Heart right ventricle (tissue), 16 donors: ENCODE measurements around the gene RNF149. TPM values are rescaled to one million over a fixed set of nuclear protein-coding genes. Genes with fewer than 3 reads are reported as not detected.

Source experiments
- ATAC-seq, 8 donors: fragments of 200-7000 bp; cut with Tn5 transposase; one replicate each; pipeline ENCODE4 v1.9.1; 2020; ENCODE audit warnings: mild to moderate bottlenecking in 8 of 8, moderate library complexity in 8 of 8, moderate number of reproducible peaks in 1 of 8
- DNase-seq, 2 donors: peaks; one replicate each; pipeline ENCODE4 v3.0.0-alpha.2; 2020
- H3K27ac ChIP-seq, 10 donors: fragments of 200-600 bp; sonication (generic) in 2 of 10; one replicate each; pipeline versions ENCODE4 v1.5.0 to v1.8.0; 2020 to 2022; ENCODE audit warnings: mild to moderate bottlenecking in 3 of 10
- H3K27me3 ChIP-seq, 7 donors: fragments of 200-600 bp; one replicate each; pipeline ENCODE4 v1.8.0; 2021 to 2022; ENCODE audit warnings: mild to moderate bottlenecking in 2 of 7
- H3K36me3 ChIP-seq, 9 donors: fragments of 200-600 bp; sonication (generic) in 1 of 9; one replicate each; pipeline versions ENCODE4 v1.5.0 to v1.8.0; 2020 to 2022; ENCODE audit warnings: mild to moderate bottlenecking in 2 of 9
- H3K4me1 ChIP-seq, 9 donors: fragments of 200-600 bp; sonication (generic) in 1 of 9; one replicate each; pipeline versions ENCODE4 v1.5.0 to v1.8.0; 2020 to 2022; ENCODE audit warnings: mild to moderate bottlenecking in 4 of 9
- H3K4me3 ChIP-seq, 10 donors: fragments of 200-600 bp; sonication (generic) in 2 of 10; one replicate each; pipeline versions ENCODE4 v1.5.0 to v1.8.0; 2020 to 2022; ENCODE audit warnings: mild to moderate bottlenecking in 7 of 10, moderate library complexity in 2 of 10
- H3K9me3 ChIP-seq, 11 donors: fragments of 200-600 bp in 10 of 11; sonication (generic) in 2 of 11; one replicate each; pipeline versions ENCODE4 v1.5.0 to v1.8.0; 2013 to 2022; ENCODE audit warnings: mild to moderate bottlenecking in 2 of 11, control low read depth in 1 of 11, moderate library complexity in 1 of 11
- CTCF ChIP-seq, 9 donors: fragments of 200-600 bp; sonication (generic) in 2 of 9; IDR thresholded peaks; one replicate each; pipeline versions ENCODE4 v1.5.0 to v1.8.0; 2021 to 2022; ENCODE audit warnings: antibody characterized with exemption in 9 of 9, mild to moderate bottlenecking in 5 of 9, moderate library complexity in 1 of 9
- WGBS, 2 donors: extraction: QIAGEN DNeasy Blood & Tissue Kit; methylation state at CpG; one replicate each; pipeline ENCODE4 v1.1.7; 2013; ENCODE audit warnings: inconsistent platforms in 1 of 2; 5-methylcytosine and 5-hydroxymethylcytosine counted together
- intact Hi-C, 10 donors: fragments of 100-400 bp; cut with DNase I; formaldehyde crosslinking; loops; one replicate each; pipeline versions ENCODE4 v1.11.1 to v1.14.2; 2022
- polyA plus RNA-seq, 2 donors: library from polyadenylated mRNA; stranded (reverse); fragments of 200-250 nt; gene quantifications; one replicate each; pipeline ENCODE4 v1.2.3, GENCODE V29; 2013
- total RNA-seq, 10 donors: library from RNA; stranded (reverse); fragmentation: NEBNext Ultra II Directional in 3 of 10; extraction: Animal tissue kit (Norgen Biotek cat#: 25700) in 3 of 10; gene quantifications; one replicate each; pipeline versions ENCODE4 v1.2.1 to v1.2.4, GENCODE V29; 2021 to 2023
- donor health status: Arrhythmogenic right ventricular cardiomyopathy.
- donor health status: ischemic (EF 13 %, LVEDD 7.1; RV severe dilation, severe dysfunction).
- donor health status: healthy with polysubstance abuse.
- donor health status: DM: no; HTN: yes; CAD: no.
- donor health status: DM: no; HTN: no; CAD: no.
- donor health status: ischemic (EF 25% LVEDD 6.9; RV normal size, moderate dysfunction).
- donor health status: ischemic (EF 25% LVEDD 5.7; RV mildly dilated, moderate dysfunction).
- donor health status: healthy.
- donor health status: DM: yes; HTN: yes; CAD: no.
- donor health status: Ischemic cardiomyopathy.
- donor health status: ischemic (EF 35%, LVEDD 5.7; RV mildly dilated, moderate dysfunction).
- donor health status: nonischemic (EF 11% LVEDD 7.7; RV severe dilation, severe dysfunction).
- donor health status: DM: yes; HTN: yes; CAD: no.
- donor health status: PGD.
- donor health status: ischemic (EF 29% LVEDD 5.4; RV normal size, mild dysfunction).
- donor health status: nonischemic (EF 23%, LVEDD 6.1; RV moderate dilation, normal function).

The RNF149 gene
- total and polyA plus RNA-seq, 12 donors: 11.0 to 40.8 (median 12.5) TPM

DNA sequence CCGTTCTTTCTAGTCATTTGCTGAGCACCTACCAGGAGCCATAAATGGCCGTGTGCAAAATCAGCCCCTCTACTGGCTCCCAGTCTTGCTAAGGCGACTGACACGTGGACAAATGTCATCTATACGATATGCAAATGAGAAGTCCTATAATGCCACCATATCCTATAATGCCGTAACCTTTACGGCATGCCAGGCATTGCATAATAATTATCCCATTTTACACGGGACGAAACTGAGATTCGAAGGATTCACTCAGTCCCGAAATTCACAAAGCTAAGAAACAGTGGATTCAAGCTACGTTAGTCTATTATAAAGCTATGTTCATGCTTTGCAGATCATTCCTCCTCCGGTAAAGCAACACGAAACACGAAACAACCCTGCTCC, 34.1 kb upstream of the RNF149 start:
- peaks cover 0 to 31% (median 0%) of the 10 kb centered on the region in 9 donors for H3K4me1 ChIP-seq
- H3K27me3 ChIP-seq: no peaks in the 10 kb centered on the region
- H3K4me3 ChIP-seq: no peak overlapping the region
- WGBS, 2 donors: 85 to 90% methylated on average over 15 of the region's 15 CpGs
- no peaks in the 10 kb centered on the region for H3K9me3 ChIP-seq
- no peak overlapping the region for H3K27ac ChIP-seq
- H3K36me3 ChIP-seq: no peaks in the 10 kb centered on the region
- DNase-seq (no peak), ATAC-seq (no peak)
- intact Hi-C loops: loop anchor here in 6 of 10 donors (2.0 to 10.0 kb wide), 5 partner anchors 44 to 1112 kb away; partner anchors contain the start of gene CREG2 (in 2 of the 6)
- no peak for TF ChIP-seq CTCF (IDR thresholded peaks at IDR 0.05)

DNA sequence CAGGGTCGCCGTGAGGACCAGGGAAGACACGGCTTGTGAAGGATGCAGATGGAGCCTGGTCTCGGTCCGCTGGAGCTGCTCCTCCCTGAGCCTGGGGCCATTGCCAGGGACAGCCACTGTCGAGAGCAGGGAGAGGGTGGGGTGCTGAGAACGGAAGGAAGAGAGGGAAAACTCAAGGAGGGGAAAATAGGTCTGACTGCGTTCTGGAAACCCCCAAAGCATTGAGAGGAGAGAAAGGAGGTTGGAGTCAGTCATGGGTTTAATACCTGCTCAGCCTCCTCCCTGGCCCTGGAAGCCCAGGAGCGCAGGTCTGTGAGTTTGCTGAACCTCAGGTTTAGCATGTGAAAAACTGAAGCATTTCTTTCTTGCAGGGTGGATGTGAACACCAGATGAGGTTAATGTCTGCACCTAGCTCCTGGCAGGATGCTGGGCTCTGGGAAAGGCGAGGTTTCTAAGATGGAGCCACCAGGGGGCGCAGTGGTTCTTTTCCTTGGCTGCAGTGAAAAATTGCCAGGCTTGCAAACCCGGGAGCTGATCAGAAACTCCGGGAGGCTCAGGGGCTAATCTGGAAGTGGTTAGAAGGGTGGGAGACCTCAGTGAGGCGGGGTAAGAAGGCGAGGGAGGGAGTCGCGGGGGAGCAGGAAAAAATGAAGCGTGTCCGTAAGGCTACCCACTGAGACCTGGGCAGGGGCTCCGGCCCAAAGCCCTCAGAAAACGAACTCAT, 33.6 kb upstream of the RNF149 start:
- Histone ChIP-seq H3K4me3 (no peak overlapping the region), H3K4me1 (peaks cover 0 to 31% (median 0%) of the 10 kb centered on the region in 9 donors), H3K27ac (no peak overlapping the region), H3K27me3 (no peaks in the 10 kb centered on the region), H3K36me3 (no peaks in the 10 kb centered on the region), H3K9me3 (no peaks in the 10 kb centered on the region)
- DNase-seq: peak; percentile 68 to 77
- ATAC-seq: peak in 7 of 8 donors; percentile 61 to 83 (median 79)
- intact Hi-C loops: loop anchor here in 6 of 10 donors (2.0 to 10.0 kb wide), 5 partner anchors 45 to 1113 kb away; partner anchors contain the start of gene CREG2 (in 2 of the 6)
- 50 to 56% methylated on average over 21 of the region's 21 CpGs for WGBS, 2 donors
- TF ChIP-seq CTCF (IDR thresholded peaks at IDR 0.05): peak; percentile 70 to 90 (median 81)

DNA sequence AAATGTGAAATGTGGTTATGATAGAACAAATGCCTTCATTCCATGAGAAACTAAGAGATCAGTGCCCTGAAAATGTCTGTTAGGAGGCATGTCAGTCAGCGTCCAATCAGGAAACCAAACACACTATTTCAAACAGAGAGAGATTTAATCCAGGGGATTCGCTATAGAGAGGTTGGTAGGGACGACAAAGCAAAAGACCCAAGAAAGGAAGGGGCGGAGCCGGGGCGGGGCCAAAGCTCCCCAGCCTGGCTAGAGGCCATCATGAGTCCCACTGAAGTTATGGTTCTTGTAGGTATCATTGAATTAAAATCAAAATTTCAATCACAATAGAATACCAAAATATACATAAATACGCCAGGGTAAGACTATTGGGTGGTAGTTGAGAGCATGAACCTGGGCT, 32.9 kb upstream of the RNF149 start:
- peak in 1 of 2 donors; percentile 18 for DNase-seq
- Histone ChIP-seq H3K27me3 (no peaks in the 10 kb centered on the region), H3K9me3 (no peaks in the 10 kb centered on the region), H3K36me3 (no peaks in the 10 kb centered on the region), H3K4me1 (peaks cover 0 to 31% (median 0%) of the 10 kb centered on the region in 9 donors), H3K27ac (no peak overlapping the region), H3K4me3 (no peak overlapping the region)
- no peak for TF ChIP-seq CTCF (IDR thresholded peaks at IDR 0.05)
- no peak for ATAC-seq
- intact Hi-C loops: loop anchor here in 5 of 10 donors (5.0 to 10.0 kb wide), 3 partner anchors 46 to 1113 kb away; partner anchors contain the start of gene CREG2 (in 1 of the 5)
- 81 to 89% methylated on average over 7 of the region's 7 CpGs for WGBS, 2 donors

- no peaks in the 10 kb centered on the region for H3K9me3 ChIP-seq
- no peak overlapping the region for H3K4me3 ChIP-seq
- no peak for TF ChIP-seq CTCF (IDR thresholded peaks at IDR 0.05)
- H3K27me3 ChIP-seq: no peaks in the 10 kb centered on the region
- 90 to 96% methylated on average over 1 of the region's 1 CpG for WGBS, 2 donors
- intact Hi-C loops: loop anchor here in 5 of 10 donors (5.0 to 10.0 kb wide), 3 partner anchors 47 to 1115 kb away; partner anchors contain the start of gene CREG2 (in 1 of the 5)
- H3K27ac ChIP-seq: peak overlapping the region in 1 of 10 donors; percentile 76
- DNase-seq: no peak
- no peak for ATAC-seq
- no peaks in the 10 kb centered on the region for H3K36me3 ChIP-seq
- peaks cover 0 to 31% (median 0%) of the 10 kb centered on the region in 9 donors for H3K4me1 ChIP-seq
Measured at GRCh38 chr2:101340141-101340551, 31.6 kb upstream of the RNF149 start.
